COLO668 (cell line): ENCODE data around the gene TMED7.

Source experiments
- DNase-seq: peaks from one replicate; lab custom pipeline; 2025; ENCODE audit not compliant: unreplicated experiment; lab: John Stamatoyannopoulos, UW

The TMED7 gene

GRCh38 chr5:115627295-115627865 is 1.5 kb upstream of the TMED7 start:
- DNase-seq, result no peak

- no peak for DNase-seq
Measured at GRCh38 chr5:115626445-115626823, 598 bp upstream of the TMED7 start.

- no peak for DNase-seq
Measured at GRCh38 chr5:115624994-115625393, 842 bp downstream of the TMED7 start.

GRCh38 chr5:115623658-115624057 is 2.2 kb downstream of the TMED7 start:
- no peak for DNase-seq

GRCh38 chr5:115621365-115621900 is 4.4 kb downstream of the TMED7 start:
- DNase-seq, result no peak

- no peak for DNase-seq
Measured at GRCh38 chr5:115616892-115617291, 8.9 kb downstream of the TMED7 start.

GRCh38 chr5:115616472-115616871 is 9.4 kb downstream of the TMED7 start:
- DNase-seq, result no peak

GRCh38 chr5:115611873-115612272 is 14.0 kb downstream of the TMED7 start:
- no peak for DNase-seq

GRCh38 chr5:115607935-115608334 is 17.9 kb downstream of the TMED7 start:
- no peak for DNase-seq

GRCh38 chr5:115605436-115605835 is 20.4 kb downstream of the TMED7 start:
- no peak for DNase-seq

GRCh38 chr5:115602591-115603125 is 23.2 kb downstream of the TMED7 start:
- no peak for DNase-seq

- peak; percentile 19 for DNase-seq
Measured at GRCh38 chr5:115601701-115602590, 23.9 kb downstream of the TMED7 start, which contains the start of gene TICAM2. Gene TICAM2 (minus strand): TSS chr5:115602479. CDS start chr5:115581256, 21,223 bp downstream.

- DNase-seq, result no peak
Measured at GRCh38 chr5:115600766-115601165, 25.1 kb downstream of the TMED7 start.

- DNase-seq, result no peak
Measured at GRCh38 chr5:115599924-115600323, 25.9 kb downstream of the TMED7 start.

GRCh38 chr5:115599502-115599901 is 26.3 kb downstream of the TMED7 start:
- DNase-seq, result no peak

- DNase-seq, result no peak
Measured at GRCh38 chr5:115594128-115595047, 31.4 kb downstream of the TMED7 start.

- no peak for DNase-seq
Measured at GRCh38 chr5:115589043-115589442, 36.8 kb downstream of the TMED7 start.

- DNase-seq, result no peak
Measured at GRCh38 chr5:115588640-115589039, 37.2 kb downstream of the TMED7 start.

- no peak for DNase-seq
Measured at GRCh38 chr5:115586525-115587146, 39.2 kb downstream of the TMED7 start.

- DNase-seq, result no peak
Measured at GRCh38 chr5:115585265-115585664, 40.6 kb downstream of the TMED7 start.
